Keratinocyte (primary cell): ENCODE measurements around the gene NSMCE3. TPM values are rescaled to one million over a fixed set of nuclear protein-coding genes. Genes with fewer than 3 reads are reported as not detected.

Source experiments
- DNase-seq: peaks from one replicate; pipeline ENCODE4 v3.0.0-alpha.2; 2011; ENCODE audit warnings: low read depth, missing footprints, low spot score
- FAIRE-seq: peaks from 2 replicates; lab custom pipeline; 2011; peaks lifted over from hg19 to GRCh38; lab: Jason Lieb, UNC
- H2AFZ ChIP-seq: 2 replicates; pipeline ENCODE4 v1.6.0; 2012; ENCODE audit warnings: low read length, control low read depth, inconsistent platforms; ENCODE audit not compliant: control insufficient read depth
- H3K27ac ChIP-seq: 2 replicates; pipeline ENCODE4 v1.5.1; 2011; ENCODE audit warnings: low read length; ENCODE audit not compliant: control insufficient read depth, insufficient read depth
- H3K27me3 ChIP-seq: 3 replicates; pipeline ENCODE4 v1.6.0; 2011; ENCODE audit warnings: low read length; ENCODE audit not compliant: control insufficient read depth, insufficient read depth; ENCODE audit errors: extremely low read depth
- H3K36me3 ChIP-seq, 2 experiments: 2 replicates in 1 of 2; 3 replicates in 1 of 2; pipeline ENCODE4 v1.5.1; 2011; ENCODE audit warnings: low read length in 2 of 2, mild to moderate bottlenecking in 1 of 2; ENCODE audit not compliant: control insufficient read depth in 2 of 2, insufficient read depth in 2 of 2; ENCODE audit errors: extremely low read depth in 1 of 2
- H3K4me1 ChIP-seq: 3 replicates; pipeline ENCODE4 v1.5.1; 2011; ENCODE audit warnings: low read length; ENCODE audit not compliant: control insufficient read depth, insufficient read depth; ENCODE audit errors: extremely low read depth
- H3K4me2 ChIP-seq: 3 replicates; pipeline ENCODE4 v1.6.0; 2011; ENCODE audit warnings: low read depth, low read length; ENCODE audit not compliant: control insufficient read depth, insufficient read depth; ENCODE audit errors: extremely low read depth
- H3K4me3 ChIP-seq, 3 experiments: fragments of 200-600 bp in 1 of 3; sonication (generic) in 1 of 3; 2 replicates in 2 of 3; 3 replicates in 1 of 3; pipeline ENCODE4 v1.5.1; 2011 to 2016; ENCODE audit warnings: low read length in 3 of 3, mild to moderate bottlenecking in 3 of 3, control low read depth in 2 of 3, inconsistent platforms in 1 of 3, low read depth in 1 of 3, mixed read lengths in 1 of 3, mixed run types in 1 of 3, moderate library complexity in 1 of 3; ENCODE audit not compliant: control insufficient read depth in 2 of 3, insufficient read depth in 2 of 3; ENCODE audit errors: extremely low read depth in 1 of 3
- H3K79me2 ChIP-seq: 2 replicates; pipeline ENCODE4 v1.6.0; 2012; ENCODE audit warnings: low read length; ENCODE audit not compliant: control insufficient read depth, insufficient read depth
- H3K9ac ChIP-seq: 3 replicates; pipeline ENCODE4 v1.6.0; 2011; ENCODE audit warnings: low read length; ENCODE audit not compliant: control insufficient read depth, insufficient read depth; ENCODE audit errors: extremely low read depth
- H3K9me1 ChIP-seq: 3 replicates; pipeline ENCODE4 v1.6.0; 2011; ENCODE audit warnings: low read length; ENCODE audit not compliant: control insufficient read depth, insufficient read depth; ENCODE audit errors: extremely low read depth
- H3K9me3 ChIP-seq: 2 replicates; pipeline ENCODE4 v1.5.1; 2012; ENCODE audit warnings: low read depth, low read length; ENCODE audit not compliant: control insufficient read depth
- H4K20me1 ChIP-seq: 3 replicates; pipeline ENCODE4 v1.6.0; 2011; ENCODE audit warnings: low read length; ENCODE audit not compliant: control insufficient read depth, insufficient read depth; ENCODE audit errors: extremely low read depth
- CTCF ChIP-seq, 3 experiments: IDR thresholded peaks in 1 of 3; conservative IDR thresholded peaks in 1 of 3; optimal IDR thresholded peaks in 1 of 3; 2 replicates in 2 of 3; 3 replicates in 1 of 3; pipeline versions ENCODE3 to v1.5.1; 2011; ENCODE audit warnings: low read length in 3 of 3, mild to moderate bottlenecking in 3 of 3, moderate library complexity in 2 of 3, control low read depth in 1 of 3, inconsistent platforms in 1 of 3; ENCODE audit not compliant: insufficient read depth in 2 of 3; ENCODE audit errors: extremely low read depth in 1 of 3
- EZH2 ChIP-seq: IDR thresholded peaks from one replicate; pipeline ENCODE4 v1.6.1; 2012; ENCODE audit warnings: inconsistent platforms, mild to moderate bottlenecking, low read length, moderate library complexity
- dilution Hi-C: fragments of 300-500 bp; cut with MboI; formaldehyde crosslinking; loops from one replicate; pipeline ENCODE4 v1.7.0; 2020; ENCODE audit warnings: low sequenced_read_pairs; ENCODE audit not compliant: extremely low pct_ligation_motif_present
- polyA plus RNA-seq, 5 experiments: library from polyadenylated mRNA; depleted of rRNA in 3 of 5; stranded (reverse) in 3 of 5; stranded (forward) in 1 of 5; unstranded in 1 of 5; fragments of >200 nt; gene quantifications; 1 replicate in 1 of 5; 2 replicates in 3 of 5; 3 replicates in 1 of 5; pipeline versions ENCODE4 v1.2.1 to v1.2.3, GENCODE V29; 2011 to 2012; ENCODE audit warnings: missing spikeins in 2 of 5, low read depth in 1 of 5, low replicate concordance in 1 of 5

NSMCE3 gene
- polyA plus RNA-seq, 1 donor (not counting 4 experiments of a cell fraction or from before 2014, with no cell fraction given): 8.4 TPM

- no peaks in the 10 kb centered on the region for H3K9me1 ChIP-seq
- no peak overlapping the region for H3K4me2 ChIP-seq
- dilution Hi-C loops: no loop called here
- no peaks in the 10 kb centered on the region for H3K9me3 ChIP-seq
- H3K4me1 ChIP-seq: no peaks in the 10 kb centered on the region
- no peak overlapping the region for H3K9ac ChIP-seq
- FAIRE-seq: no peak
- H3K27me3 ChIP-seq: no peaks in the 10 kb centered on the region
- H3K4me3 ChIP-seq: no peak overlapping the region
- H2AFZ ChIP-seq: no peak overlapping the region
- H3K36me3 ChIP-seq: no peaks in the 10 kb centered on the region
- no peaks in the 10 kb centered on the region for H4K20me1 ChIP-seq
- no peaks in the 10 kb centered on the region for H3K79me2 ChIP-seq
- no peak for DNase-seq
- no peak overlapping the region for H3K27ac ChIP-seq
- TF ChIP-seq EZH2 (no peak), CTCF (optimal IDR thresholded peaks at IDR 0.05 in 1 of 3, IDR thresholded peaks at IDR 0.05 in 1 of 3, conservative IDR thresholded peaks at IDR 0.05 in 1 of 3; ENCODE audit: extremely low read depth in 1 of 3, insufficient read depth in 2 of 3, low read length in 3 of 3) (no peak)
Measured at GRCh38 chr15:29244544-29244943, 25.1 kb downstream of the NSMCE3 start.

- no peaks in the 10 kb centered on the region for H3K27me3 ChIP-seq
- no peak overlapping the region for H2AFZ ChIP-seq
- H4K20me1 ChIP-seq: no peaks in the 10 kb centered on the region
- no peak overlapping the region for H3K4me2 ChIP-seq
- DNase-seq: no peak
- no peaks in the 10 kb centered on the region for H3K36me3 ChIP-seq
- H3K4me1 ChIP-seq: no peaks in the 10 kb centered on the region
- H3K4me3 ChIP-seq: no peak overlapping the region
- H3K27ac ChIP-seq: no peak overlapping the region
- no peaks in the 10 kb centered on the region for H3K9me3 ChIP-seq
- FAIRE-seq: no peak
- H3K79me2 ChIP-seq: no peaks in the 10 kb centered on the region
- TF ChIP-seq CTCF (optimal IDR thresholded peaks at IDR 0.05 in 1 of 3, IDR thresholded peaks at IDR 0.05 in 1 of 3, conservative IDR thresholded peaks at IDR 0.05 in 1 of 3; ENCODE audit: extremely low read depth in 1 of 3, insufficient read depth in 2 of 3, low read length in 3 of 3) (no peak), EZH2 (no peak)
- dilution Hi-C loops: no loop called here
- no peaks in the 10 kb centered on the region for H3K9me1 ChIP-seq
- no peak overlapping the region for H3K9ac ChIP-seq
Measured at GRCh38 chr15:29244123-29244522, 25.5 kb downstream of the NSMCE3 start.
